ENCODE results near the gene PANK4. TPM values are rescaled to one million over a fixed set of nuclear protein-coding genes. Genes with fewer than 3 reads are reported as not detected.

Gene PANK4
- polyA plus RNA-seq, 1 experiment, result 17.1 TPM

DNA sequence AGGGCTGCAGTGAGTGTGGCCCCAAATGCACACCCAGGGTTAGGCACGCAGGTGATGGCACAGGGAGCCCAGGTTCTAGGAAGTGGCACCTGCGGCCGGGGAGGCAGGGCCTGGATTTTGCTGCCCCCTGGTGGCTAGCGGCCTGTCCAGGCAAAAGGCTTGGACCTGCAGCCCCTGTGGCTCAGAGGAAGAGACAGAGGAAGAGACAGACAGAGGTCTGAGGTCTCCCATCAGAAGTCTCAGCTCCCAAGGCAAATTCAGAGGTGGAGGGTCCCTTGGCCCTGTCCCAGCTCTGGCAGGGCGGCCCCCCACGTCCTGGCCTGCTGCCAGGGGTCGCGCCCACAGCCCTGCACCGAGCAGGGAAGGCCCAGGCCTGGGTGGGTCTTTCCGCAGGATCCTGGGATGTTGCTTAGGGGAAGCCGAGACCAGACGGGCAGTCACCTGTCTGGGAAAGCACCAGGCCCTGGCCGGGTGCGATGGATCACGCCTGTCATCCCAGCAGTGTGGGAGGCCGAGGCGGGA is 21.7 kb upstream of the PANK4 start:
- H3K4me3 ChIP-seq (ENCODE audit: low read depth, low read length), result no peak overlapping the region
- TF ChIP-seq, protein P1, sequence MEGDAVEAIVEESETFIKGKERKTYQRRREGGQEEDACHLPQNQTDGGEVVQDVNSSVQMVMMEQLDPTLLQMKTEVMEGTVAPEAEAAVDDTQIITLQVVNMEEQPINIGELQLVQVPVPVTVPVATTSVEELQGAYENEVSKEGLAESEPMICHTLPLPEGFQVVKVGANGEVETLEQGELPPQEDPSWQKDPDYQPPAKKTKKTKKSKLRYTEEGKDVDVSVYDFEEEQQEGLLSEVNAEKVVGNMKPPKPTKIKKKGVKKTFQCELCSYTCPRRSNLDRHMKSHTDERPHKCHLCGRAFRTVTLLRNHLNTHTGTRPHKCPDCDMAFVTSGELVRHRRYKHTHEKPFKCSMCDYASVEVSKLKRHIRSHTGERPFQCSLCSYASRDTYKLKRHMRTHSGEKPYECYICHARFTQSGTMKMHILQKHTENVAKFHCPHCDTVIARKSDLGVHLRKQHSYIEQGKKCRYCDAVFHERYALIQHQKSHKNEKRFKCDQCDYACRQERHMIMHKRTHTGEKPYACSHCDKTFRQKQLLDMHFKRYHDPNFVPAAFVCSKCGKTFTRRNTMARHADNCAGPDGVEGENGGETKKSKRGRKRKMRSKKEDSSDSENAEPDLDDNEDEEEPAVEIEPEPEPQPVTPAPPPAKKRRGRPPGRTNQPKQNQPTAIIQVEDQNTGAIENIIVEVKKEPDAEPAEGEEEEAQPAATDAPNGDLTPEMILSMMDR (IDR thresholded peaks at IDR 0.05; ENCODE audit: insufficient read depth, low read depth, low read length), result peak; percentile 95
- POLR2A ChIA-PET, result no interaction called here
- DNase-seq (ENCODE audit: low read depth), result no peak
- CTCF ChIA-PET, result interaction anchor here (1.1 to 3.8 kb wide), 13 partner anchors 9 to 877 kb away, joined by 3 to 71 read pairs (median 7); partner anchors contain the start of genes PEX10 and TNFRSF14
- no peaks in the 10 kb centered on the region for H3K27me3 ChIP-seq (ENCODE audit: control insufficient read depth, insufficient read depth, low read length)
- H3K36me3 ChIP-seq (ENCODE audit: control insufficient read depth, insufficient read depth, low read length), result no peaks in the 10 kb centered on the region

DNA sequence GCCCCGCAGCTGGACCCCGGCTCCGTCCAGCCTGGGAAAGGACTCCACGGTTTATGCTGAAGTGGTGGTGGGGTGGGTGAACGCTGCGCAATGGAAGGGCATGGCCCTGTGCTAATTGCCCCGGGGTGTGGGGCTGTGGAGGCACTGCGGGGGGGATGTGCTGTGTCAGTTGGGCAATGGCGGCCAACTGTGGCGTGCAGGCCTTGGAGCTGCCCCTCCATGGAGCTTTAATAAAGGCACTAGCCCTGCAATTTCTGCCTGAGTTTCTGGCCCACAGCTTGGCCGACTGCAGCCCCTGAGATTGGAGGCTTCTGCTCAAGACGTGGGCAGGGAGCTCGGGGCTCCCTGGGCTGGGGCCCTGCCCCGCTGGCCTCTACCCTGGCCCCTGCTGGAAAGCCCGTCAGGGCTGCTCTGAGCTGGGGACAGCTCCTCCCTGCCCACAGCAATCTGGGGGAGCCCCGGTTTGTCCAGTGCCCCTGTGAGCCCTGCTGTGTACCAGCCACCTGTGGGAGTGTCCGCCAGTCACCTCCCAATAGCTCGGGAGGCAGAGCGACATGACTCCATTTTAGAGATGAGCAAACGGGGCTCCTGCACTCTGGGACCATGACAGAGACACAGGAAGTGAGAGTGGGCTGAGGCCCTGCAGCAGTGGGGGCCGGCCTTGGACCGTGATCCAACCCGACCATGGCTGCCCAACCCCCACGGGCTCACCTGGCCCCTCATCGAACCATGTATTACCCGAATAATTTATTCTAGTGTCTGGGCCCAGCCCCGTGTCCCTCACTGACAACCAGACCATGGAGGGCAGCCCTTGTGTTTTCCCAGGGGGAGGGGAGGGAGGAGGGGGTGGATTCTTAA is 21.0 kb upstream of the PANK4 start:
- Histone ChIP-seq H3K27me3 (ENCODE audit: control insufficient read depth, insufficient read depth, low read length) (no peaks in the 10 kb centered on the region), H3K36me3 (ENCODE audit: control insufficient read depth, insufficient read depth, low read length) (no peaks in the 10 kb centered on the region), H3K4me3 (ENCODE audit: low read depth, low read length) (peak overlapping the region; percentile 55)
- DNase-seq (ENCODE audit: low read depth), result no peak
- POLR2A ChIA-PET, result no interaction called here
- CTCF ChIA-PET, result interaction anchor here (0.6 to 3.8 kb wide), 24 partner anchors 10 to 877 kb away, joined by 3 to 71 read pairs (median 6); partner anchors contain the start of genes FAAP20, MORN1, PANK4 and PEX10
- TF ChIP-seq, protein P1 (IDR thresholded peaks at IDR 0.05; ENCODE audit: insufficient read depth, low read depth, low read length), result no peak

DNA sequence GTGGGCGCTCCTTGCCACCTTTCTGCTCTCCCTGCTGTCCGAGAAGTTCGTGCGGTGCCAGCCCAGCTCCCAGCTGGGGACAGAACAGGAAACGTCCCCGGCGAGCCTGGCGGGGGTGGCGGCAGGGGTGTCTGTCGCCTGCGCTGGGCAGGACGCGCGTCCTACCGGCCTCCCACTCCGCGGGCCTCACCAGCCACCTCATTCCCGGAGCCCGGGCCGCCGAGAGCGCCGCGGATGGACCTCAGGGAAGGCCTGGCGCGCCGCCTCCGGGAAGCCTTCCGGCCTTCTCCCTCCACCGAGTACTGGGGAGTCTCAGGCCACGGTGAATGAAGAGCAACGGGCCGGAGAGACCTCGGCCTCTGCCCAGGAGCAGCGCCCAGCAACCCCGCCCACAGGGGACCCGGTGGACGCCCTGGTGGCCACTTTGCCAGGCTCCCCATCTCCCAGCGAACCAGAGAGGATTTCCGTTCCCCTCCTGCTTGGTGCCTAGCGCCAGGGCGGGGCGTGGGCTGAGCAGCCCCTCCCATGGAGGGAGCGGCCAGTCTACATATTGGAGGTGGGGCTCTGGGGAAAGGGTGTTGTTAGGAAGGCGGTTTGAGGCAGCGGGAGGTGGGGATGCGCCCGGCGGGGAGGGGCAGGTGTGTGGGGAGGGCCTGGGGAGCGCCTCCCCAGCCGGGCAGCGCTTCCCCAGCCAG is 20.3 kb upstream of the PANK4 start:
- DNase-seq (ENCODE audit: low read depth), result no peak
- ChIA-PET CTCF (interaction anchor here (0.6 to 3.8 kb wide), 23 partner anchors 10 to 878 kb away, joined by 3 to 71 read pairs (median 6); partner anchors contain the start of genes FAAP20, MORN1, PANK4 and PEX10), POLR2A (interaction anchor here (0.6 to 0.7 kb wide), 2 partner anchors 20 to 38 kb away, joined by 5 to 6 read pairs; partner anchors contain the start of gene PANK4)
- no peaks in the 10 kb centered on the region for H3K27me3 ChIP-seq (ENCODE audit: control insufficient read depth, insufficient read depth, low read length)
- peak overlapping the region; percentile 55 for H3K4me3 ChIP-seq (ENCODE audit: low read depth, low read length)
- H3K36me3 ChIP-seq (ENCODE audit: control insufficient read depth, insufficient read depth, low read length), result no peaks in the 10 kb centered on the region
- TF ChIP-seq, protein P1 (IDR thresholded peaks at IDR 0.05; ENCODE audit: insufficient read depth, low read depth, low read length), result peak; percentile 30; the same call in 1 of the 2 replicates

DNA sequence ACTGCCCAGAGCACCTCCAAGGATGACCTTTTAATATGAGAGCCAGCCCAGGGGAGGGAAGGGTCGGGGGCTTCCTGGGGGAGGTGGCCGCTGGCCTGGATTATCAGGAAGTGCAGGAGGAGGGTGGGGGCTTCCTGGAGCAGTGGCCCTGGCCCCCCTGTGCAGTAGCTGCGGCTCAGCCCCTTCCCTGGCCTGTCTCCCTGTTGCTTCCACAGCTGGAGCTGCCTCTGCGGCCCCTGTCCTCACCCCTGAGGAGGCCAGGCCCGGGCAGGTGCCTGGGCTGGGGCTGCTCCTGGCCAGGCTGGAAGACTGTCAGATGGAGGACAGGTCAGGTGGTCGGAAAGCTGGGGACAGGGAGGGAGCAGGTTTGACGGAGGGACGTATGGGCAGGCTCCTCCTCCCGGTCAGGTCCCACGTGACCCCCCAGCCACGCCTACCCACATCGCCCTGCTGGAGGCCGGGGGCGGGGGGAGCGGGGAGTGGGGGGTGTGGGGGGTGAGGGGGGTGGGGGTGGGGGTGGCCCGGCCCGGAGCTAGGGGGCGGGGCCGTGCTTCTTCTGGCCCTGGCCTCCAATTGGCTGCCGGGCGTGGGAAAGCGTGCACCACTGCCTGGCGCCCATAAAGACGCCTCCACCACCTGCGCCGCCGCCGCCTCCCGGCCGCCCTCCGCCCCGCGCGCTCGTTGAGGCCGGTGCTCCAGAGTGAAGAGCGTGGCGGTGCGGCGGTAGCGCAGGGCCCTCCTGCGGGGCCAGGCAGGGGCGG is 19.5 kb upstream of the PANK4 start:
- no peak for DNase-seq (ENCODE audit: low read depth)
- Histone ChIP-seq H3K4me3 (ENCODE audit: low read depth, low read length) (peak overlapping the region; percentile 55), H3K36me3 (ENCODE audit: control insufficient read depth, insufficient read depth, low read length) (no peaks in the 10 kb centered on the region), H3K27me3 (ENCODE audit: control insufficient read depth, insufficient read depth, low read length) (no peaks in the 10 kb centered on the region)
- ChIA-PET CTCF (interaction anchor here (0.9 to 3.8 kb wide), 4 partner anchors 11 to 351 kb away, joined by 3 to 28 read pairs (median 8); partner anchors contain the start of genes FAAP20 and TNFRSF14), POLR2A (interaction anchor here (0.6 to 0.7 kb wide), 2 partner anchors 19 to 39 kb away, joined by 5 to 6 read pairs; partner anchors contain the start of gene PANK4)
- TF ChIP-seq, protein P1 (IDR thresholded peaks at IDR 0.05; ENCODE audit: insufficient read depth, low read depth, low read length), result no peak

Data from BJ (cell line).